ENCODE measurements around the gene TNIP1. TPM values are rescaled to one million over a fixed set of nuclear protein-coding genes. Genes with fewer than 3 reads are reported as not detected.

Gene TNIP1
- total RNA-seq, 1 experiment from 2014 or later: 103 TPM

GRCh38 chr5:151083081-151083676 lies 2.3 kb upstream of the TNIP1 start:
- peak; percentile 75 for DNase-seq (ENCODE audit: low spot score)

- peak; percentile 84 for DNase-seq (ENCODE audit: low spot score)
Measured at GRCh38 chr5:151082282-151082902, 1.6 kb upstream of the TNIP1 start.

GRCh38 chr5:151081431-151082281 lies 822 bp upstream of the TNIP1 start:
- DNase-seq (ENCODE audit: low spot score): no peak

- DNase-seq (ENCODE audit: low spot score): peak; percentile 55
Measured at GRCh38 chr5:151079838-151080612, 809 bp downstream of the TNIP1 start.

- no peak for DNase-seq (ENCODE audit: low spot score)
Measured at GRCh38 chr5:151078490-151079262, 2.2 kb downstream of the TNIP1 start.

GRCh38 chr5:151077967-151078366 lies 2.9 kb downstream of the TNIP1 start:
- no peak for DNase-seq (ENCODE audit: low spot score)

GRCh38 chr5:151077419-151077818 lies 3.4 kb downstream of the TNIP1 start:
- DNase-seq (ENCODE audit: low spot score): no peak

- no peak for DNase-seq (ENCODE audit: low spot score)
Measured at GRCh38 chr5:151076616-151077015, 4.2 kb downstream of the TNIP1 start.

GRCh38 chr5:151075698-151076331 lies 5.0 kb downstream of the TNIP1 start:
- DNase-seq (ENCODE audit: low spot score): peak; percentile 81

GRCh38 chr5:151074557-151074956 lies 6.3 kb downstream of the TNIP1 start:
- DNase-seq (ENCODE audit: low spot score): no peak

GRCh38 chr5:151073280-151073679 lies 7.6 kb downstream of the TNIP1 start:
- no peak for DNase-seq (ENCODE audit: low spot score)

- no peak for DNase-seq (ENCODE audit: low spot score)
Measured at GRCh38 chr5:151072630-151073025, 8.2 kb downstream of the TNIP1 start.

GRCh38 chr5:151071848-151072629 lies 8.8 kb downstream of the TNIP1 start:
- no peak for DNase-seq (ENCODE audit: low spot score)

- no peak for DNase-seq (ENCODE audit: low spot score)
Measured at GRCh38 chr5:151071021-151071420, 9.8 kb downstream of the TNIP1 start.

GRCh38 chr5:151070449-151070848 lies 10.4 kb downstream of the TNIP1 start:
- DNase-seq (ENCODE audit: low spot score): no peak

- no peak for DNase-seq (ENCODE audit: low spot score)
Measured at GRCh38 chr5:151068433-151069197, 12.2 kb downstream of the TNIP1 start.

GRCh38 chr5:151067632-151068432 lies 13.0 kb downstream of the TNIP1 start:
- DNase-seq (ENCODE audit: low spot score): no peak

- no peak for DNase-seq (ENCODE audit: low spot score)
Measured at GRCh38 chr5:151066920-151067319, 13.9 kb downstream of the TNIP1 start.
